Right lobe of liver (tissue), 4 donors: ENCODE results near the gene TMEM63C.

ENCODE experiments used
- CTCF ChIP-seq, 4 donors: fragments of 200-600 bp in 3 of 4; fragments of 450-650 bp in 1 of 4; IDR thresholded peaks; one replicate each; pipeline versions ENCODE4 v1.5.1 to v1.8.0; 2016 to 2022; ENCODE audit warnings: antibody characterized with exemption in 4 of 4, mild to moderate bottlenecking in 2 of 4
- POLR2A ChIP-seq: fragments of 450-650 bp; IDR thresholded peaks from one replicate; pipeline ENCODE4 v1.6.1; 2017; ENCODE audit warnings: antibody characterized with exemption, mild to moderate bottlenecking
- donor health status: DM: no; HTN: no; CAD: no.
- donor health status: DM: no; HTN: no; CAD: no.
- donor health status: DM: no; HTN: yes; CAD: no.

GRCh38 chr14:77279719-77280118 is 98.1 kb downstream of the TMEM63C start:
- TF ChIP-seq POLR2A = no peak
- no peak for TF ChIP-seq CTCF (IDR thresholded peaks at IDR 0.05)
